Heart left ventricle (tissue), 13 donors: Measurements from ENCODE around the gene CLCN4.

Source experiments
- CTCF ChIP-seq, 12 donors: fragments of 200-600 bp; sonication (generic) in 4 of 12; IDR thresholded peaks; one replicate each; pipeline versions ENCODE4 v1.5.0 to v1.8.0; 2018 to 2022; ENCODE audit warnings: antibody characterized with exemption in 12 of 12, mild to moderate bottlenecking in 5 of 12
- POLR2A ChIP-seq, 2 donors: fragments of 450-650 bp; IDR thresholded peaks; one replicate each; pipeline ENCODE4 v1.6.1; 2017; ENCODE audit warnings: antibody characterized with exemption in 2 of 2, mild to moderate bottlenecking in 2 of 2, moderate library complexity in 2 of 2
- donor health status: ischemic (EF 13 %, LVEDD 7.1; RV severe dilation, severe dysfunction).
- donor health status: DM: no; HTN: yes; CAD: no.
- donor health status: DM: no; HTN: no; CAD: no.
- donor health status: ischemic (EF 25% LVEDD 6.9; RV normal size, moderate dysfunction).
- donor health status: ischemic (EF 25% LVEDD 5.7; RV mildly dilated, moderate dysfunction).
- donor health status: ischemic (EF 35%, LVEDD 5.7; RV mildly dilated, moderate dysfunction).
- donor health status: nonischemic (EF 11% LVEDD 7.7; RV severe dilation, severe dysfunction).
- donor health status: DM: yes; HTN: yes; CAD: no.
- donor health status: PGD.
- donor health status: ischemic (EF 29% LVEDD 5.4; RV normal size, mild dysfunction).
- donor health status: nonischemic (EF 23%, LVEDD 6.1; RV moderate dilation, normal function).

- TF ChIP-seq CTCF (IDR thresholded peaks at IDR 0.05) (no peak), POLR2A (IDR thresholded peaks at IDR 0.05) (no peak)
These were observed 45.2 kb upstream of the CLCN4 start for GRCh38 chrX:10111364-10112148.
